ENCODE results near the gene TBR1.

The TBR1 gene

GRCh38 chr2:161391737-161392506 lies 24.2 kb upstream of the TBR1 start:
- H3K4me3 ChIP-seq (ENCODE audit: low read length) = no peak overlapping the region
- no peak for DNase-seq (ENCODE audit: low read depth)
- TF ChIP-seq CTCF (conservative IDR thresholded peaks at IDR 0.05; ENCODE audit: low read length) = no peak

GRCh38 chr2:161400076-161400475 lies 16.0 kb upstream of the TBR1 start:
- DNase-seq (ENCODE audit: low read depth) = peak; percentile 15
- no peak overlapping the region for H3K4me3 ChIP-seq (ENCODE audit: low read length)

GRCh38 chr2:161402297-161402696 lies 13.8 kb upstream of the TBR1 start:
- no peak for DNase-seq (ENCODE audit: low read depth)
- H3K4me3 ChIP-seq (ENCODE audit: low read length) = no peak overlapping the region
- no peak for TF ChIP-seq CTCF (conservative IDR thresholded peaks at IDR 0.05; ENCODE audit: low read length)

More at GRCh38 chr2:161400076-161400475, 16.0 kb upstream of the TBR1 start:
- no peak for TF ChIP-seq CTCF (conservative IDR thresholded peaks at IDR 0.05; ENCODE audit: low read length)

- no peak for DNase-seq (ENCODE audit: low read depth)
- no peak overlapping the region for H3K4me3 ChIP-seq (ENCODE audit: low read length)
- TF ChIP-seq CTCF (conservative IDR thresholded peaks at IDR 0.05; ENCODE audit: low read length) = no peak
Observed at GRCh38 chr2:161406316-161406715, 9.8 kb upstream of the TBR1 start.

- TF ChIP-seq CTCF (conservative IDR thresholded peaks at IDR 0.05; ENCODE audit: low read length) = no peak
- no peak overlapping the region for H3K4me3 ChIP-seq (ENCODE audit: low read length)
- DNase-seq (ENCODE audit: low read depth) = no peak
Observed at GRCh38 chr2:161407597-161407996, 8.5 kb upstream of the TBR1 start.

- no peak for TF ChIP-seq CTCF (conservative IDR thresholded peaks at IDR 0.05; ENCODE audit: low read length)
Observed at GRCh38 chr2:161409308-161409907, 6.7 kb upstream of the TBR1 start.

GRCh38 chr2:161412346-161412745 lies 3.8 kb upstream of the TBR1 start:
- DNase-seq (ENCODE audit: low read depth) = no peak
- no peak for TF ChIP-seq CTCF (conservative IDR thresholded peaks at IDR 0.05; ENCODE audit: low read length)
- no peak overlapping the region for H3K4me3 ChIP-seq (ENCODE audit: low read length)

More at GRCh38 chr2:161409308-161409907, 6.7 kb upstream of the TBR1 start:
- H3K4me3 ChIP-seq (ENCODE audit: low read length) = no peak overlapping the region
- DNase-seq (ENCODE audit: low read depth) = no peak

All from AG10803 (cell line).